Osteocyte (in vitro differentiated cells): ENCODE measurements around the gene RAB27B. TPM values are rescaled to one million over a fixed set of nuclear protein-coding genes. Genes with fewer than 3 reads are reported as not detected.

Experiments
- DNase-seq: peaks from one replicate; pipeline ENCODE4 v3.0.0; 2021; ENCODE audit warnings: mixed read lengths; ENCODE audit not compliant: unreplicated experiment; ENCODE audit errors: extremely low spot score
- H3K27ac Mint-ChIP-seq: one replicate; pipeline ENCODE4 v1.8.0; 2021; ENCODE audit warnings: mild to moderate bottlenecking, mixed read lengths; ENCODE audit not compliant: unreplicated experiment
- H3K27me3 Mint-ChIP-seq: one replicate; pipeline ENCODE4 v1.8.0; 2021; ENCODE audit warnings: mixed read lengths; ENCODE audit not compliant: unreplicated experiment
- H3K36me3 Mint-ChIP-seq: one replicate; pipeline ENCODE4 v1.8.0; 2021; ENCODE audit warnings: mixed read lengths; ENCODE audit not compliant: unreplicated experiment
- H3K4me1 Mint-ChIP-seq: one replicate; pipeline ENCODE4 v1.8.0; 2021; ENCODE audit warnings: mixed read lengths; ENCODE audit not compliant: unreplicated experiment
- H3K4me3 Mint-ChIP-seq: one replicate; pipeline ENCODE4 v1.8.0; 2021; ENCODE audit warnings: mild to moderate bottlenecking, moderate library complexity, mixed read lengths; ENCODE audit not compliant: unreplicated experiment
- H3K9me3 Mint-ChIP-seq: one replicate; pipeline ENCODE4 v1.8.0; 2021; ENCODE audit warnings: mixed read lengths; ENCODE audit not compliant: unreplicated experiment
- total RNA-seq: library from RNA; stranded (reverse); gene quantifications from 2 replicates; pipeline ENCODE4 v1.2.1, GENCODE V29; 2021
- TF ChIP-seq, protein P1 (sequence below): fragments of 200-600 bp; sonication (generic); IDR thresholded peaks from 2 replicates; pipeline ENCODE4 v1.5.0; 2021; ENCODE audit warnings: antibody characterized with exemption, mild to moderate bottlenecking, moderate library complexity

RAB27B gene
- total RNA-seq, 1 donor from 2014 or later, result 1.9 TPM

- peaks cover 1% of the 10 kb centered on the region for H3K4me1 Mint-ChIP-seq
- H3K36me3 Mint-ChIP-seq, result no peaks in the 10 kb centered on the region
- no peak for DNase-seq
- H3K27me3 Mint-ChIP-seq, result peaks cover 28% of the 10 kb centered on the region
- TF ChIP-seq, protein P1, sequence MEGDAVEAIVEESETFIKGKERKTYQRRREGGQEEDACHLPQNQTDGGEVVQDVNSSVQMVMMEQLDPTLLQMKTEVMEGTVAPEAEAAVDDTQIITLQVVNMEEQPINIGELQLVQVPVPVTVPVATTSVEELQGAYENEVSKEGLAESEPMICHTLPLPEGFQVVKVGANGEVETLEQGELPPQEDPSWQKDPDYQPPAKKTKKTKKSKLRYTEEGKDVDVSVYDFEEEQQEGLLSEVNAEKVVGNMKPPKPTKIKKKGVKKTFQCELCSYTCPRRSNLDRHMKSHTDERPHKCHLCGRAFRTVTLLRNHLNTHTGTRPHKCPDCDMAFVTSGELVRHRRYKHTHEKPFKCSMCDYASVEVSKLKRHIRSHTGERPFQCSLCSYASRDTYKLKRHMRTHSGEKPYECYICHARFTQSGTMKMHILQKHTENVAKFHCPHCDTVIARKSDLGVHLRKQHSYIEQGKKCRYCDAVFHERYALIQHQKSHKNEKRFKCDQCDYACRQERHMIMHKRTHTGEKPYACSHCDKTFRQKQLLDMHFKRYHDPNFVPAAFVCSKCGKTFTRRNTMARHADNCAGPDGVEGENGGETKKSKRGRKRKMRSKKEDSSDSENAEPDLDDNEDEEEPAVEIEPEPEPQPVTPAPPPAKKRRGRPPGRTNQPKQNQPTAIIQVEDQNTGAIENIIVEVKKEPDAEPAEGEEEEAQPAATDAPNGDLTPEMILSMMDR, result no peak
- H3K27ac Mint-ChIP-seq, result no peak overlapping the region
- no peak overlapping the region for H3K4me3 Mint-ChIP-seq
- H3K9me3 Mint-ChIP-seq, result no peaks in the 10 kb centered on the region
These were observed 50.5 kb downstream of the RAB27B start for GRCh38 chr18:54878659-54879358.

GRCh38 chr18:54879691-54880090, 51.4 kb downstream of the RAB27B start:
- H3K4me3 Mint-ChIP-seq, result no peak overlapping the region
- H3K36me3 Mint-ChIP-seq, result no peaks in the 10 kb centered on the region
- peaks cover 1% of the 10 kb centered on the region for H3K4me1 Mint-ChIP-seq

DNA sequence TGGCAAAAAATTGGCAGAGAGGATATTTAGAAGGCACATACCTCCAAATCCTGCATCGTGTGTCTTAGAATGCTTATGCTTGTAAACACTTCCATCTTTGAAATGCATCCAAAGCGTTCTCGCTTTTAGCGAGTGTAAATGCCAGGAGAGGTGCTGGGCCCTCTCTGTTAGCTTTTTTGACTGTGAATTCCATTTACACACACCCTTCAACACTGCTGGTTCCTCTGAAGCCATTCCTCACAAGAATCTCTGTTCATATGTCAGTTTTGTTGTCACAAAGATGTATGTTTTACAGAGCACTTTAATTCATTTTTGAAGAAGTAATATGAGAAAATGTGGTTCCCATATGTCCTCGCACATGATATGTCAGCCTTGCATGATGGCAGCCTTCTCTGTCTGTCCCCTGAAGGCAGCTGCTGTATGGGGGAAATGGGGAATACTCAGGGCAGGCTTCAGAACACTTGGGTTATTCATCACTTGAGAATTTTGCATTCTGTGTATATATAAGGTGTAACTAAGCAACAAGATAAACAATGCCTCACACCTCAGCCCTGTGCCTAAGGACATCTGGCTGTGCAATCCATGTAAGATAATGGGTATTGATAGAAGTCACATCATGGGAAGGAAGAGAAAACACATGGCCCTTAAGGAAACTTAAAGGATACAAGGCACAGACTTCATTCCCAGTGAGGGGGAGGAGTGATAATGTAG, 52.3 kb downstream of the RAB27B start:
- H3K27ac Mint-ChIP-seq, result no peak overlapping the region
- H3K9me3 Mint-ChIP-seq, result peaks cover 2% of the 10 kb centered on the region
- DNase-seq, result no peak
- peaks cover 4% of the 10 kb centered on the region for H3K36me3 Mint-ChIP-seq
- peaks cover 28% of the 10 kb centered on the region for H3K27me3 Mint-ChIP-seq
- TF ChIP-seq, protein P1, result no peak
- H3K4me1 Mint-ChIP-seq, result peaks cover 1% of the 10 kb centered on the region
- no peak overlapping the region for H3K4me3 Mint-ChIP-seq

More at GRCh38 chr18:54879691-54880090, 51.4 kb downstream of the RAB27B start:
- no peak for DNase-seq
- no peaks in the 10 kb centered on the region for H3K9me3 Mint-ChIP-seq
- TF ChIP-seq, protein P1, result no peak
- H3K27me3 Mint-ChIP-seq, result peaks cover 24% of the 10 kb centered on the region
- H3K27ac Mint-ChIP-seq, result no peak overlapping the region

DNA sequence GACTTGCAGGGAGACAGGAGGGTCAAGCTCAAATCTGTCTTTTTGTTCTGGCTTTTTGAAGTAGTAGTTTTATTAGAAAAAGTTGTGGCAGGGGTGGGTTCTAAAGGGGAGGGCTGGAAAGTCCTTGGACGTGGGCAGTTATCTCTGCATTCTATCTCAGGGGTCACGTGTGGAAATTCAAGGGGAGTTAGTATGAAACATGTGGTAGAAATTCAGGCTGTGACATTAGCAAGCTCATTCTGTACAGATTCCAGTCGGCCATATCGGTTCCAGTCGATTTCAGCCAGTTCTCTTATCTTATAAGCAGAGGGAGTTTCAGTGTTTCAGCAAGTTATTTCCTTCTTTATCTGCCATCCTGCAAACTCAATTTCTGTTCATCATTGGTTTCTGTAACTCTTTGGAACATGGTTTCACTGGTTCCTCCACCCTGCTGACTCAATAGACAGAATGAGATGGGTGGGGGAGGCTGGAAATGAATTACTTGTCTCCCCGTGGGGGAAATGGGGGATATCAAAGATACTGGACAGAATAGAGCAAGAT, 53.0 kb downstream of the RAB27B start:
- TF ChIP-seq, protein P1, result no peak
- H3K4me1 Mint-ChIP-seq, result peaks cover 1% of the 10 kb centered on the region
- peaks cover 32% of the 10 kb centered on the region for H3K27me3 Mint-ChIP-seq
- peaks cover 4% of the 10 kb centered on the region for H3K36me3 Mint-ChIP-seq
- no peak for DNase-seq
- H3K27ac Mint-ChIP-seq, result no peak overlapping the region
- peaks cover 3% of the 10 kb centered on the region for H3K9me3 Mint-ChIP-seq
- no peak overlapping the region for H3K4me3 Mint-ChIP-seq

DNA sequence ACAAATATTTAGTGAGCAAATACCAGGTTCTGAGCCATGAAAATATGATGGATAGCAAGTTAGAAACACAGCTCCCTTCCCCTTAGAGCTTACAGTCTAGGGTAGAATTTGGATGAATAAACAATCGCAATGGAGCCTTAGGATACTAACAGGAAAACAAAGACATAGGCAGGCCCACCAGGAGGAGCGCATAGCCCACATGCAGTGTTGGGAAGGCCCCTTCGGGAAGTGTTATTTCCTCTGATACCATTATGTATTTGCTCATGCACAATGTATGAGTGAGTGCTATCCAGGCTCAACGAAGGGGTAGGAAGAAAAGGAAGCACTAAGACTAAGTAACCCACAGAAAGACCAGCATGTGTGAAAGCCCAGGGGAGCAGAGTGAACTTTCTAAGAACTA, 54.0 kb downstream of the RAB27B start:
- Mint-ChIP-seq H3K4me3 (no peak overlapping the region), H3K4me1 (peaks cover 1% of the 10 kb centered on the region), H3K9me3 (peaks cover 3% of the 10 kb centered on the region), H3K27me3 (peaks cover 32% of the 10 kb centered on the region), H3K27ac (no peak overlapping the region), H3K36me3 (peaks cover 4% of the 10 kb centered on the region)
- no peak for DNase-seq
- TF ChIP-seq, protein P1, result no peak
